Stimulated activated CD4-positive, alpha-beta T cell treated with anti-CD3 and anti-CD28 coated beads, TNF-alpha, amount 100 ng/mL, for 1 hour (primary cell): ENCODE results near the gene USHBP1.
"Not testable (repeated sequence)": the region's sequence is repeated elsewhere in the genome, so short reads cannot be mapped to it uniquely, and the experiment has no call there.

Source experiments
- DNase-seq, 3 donors: peaks; one replicate each; pipeline ENCODE4 v3.0.0-alpha.2; 2020; ENCODE audit warnings: low read depth in 3 of 3, low spot score in 1 of 3

Gene USHBP1

GRCh38 chr19:17295551-17295950, 31.0 kb upstream of the USHBP1 start:
- not testable (repeated sequence) for DNase-seq

DNA sequence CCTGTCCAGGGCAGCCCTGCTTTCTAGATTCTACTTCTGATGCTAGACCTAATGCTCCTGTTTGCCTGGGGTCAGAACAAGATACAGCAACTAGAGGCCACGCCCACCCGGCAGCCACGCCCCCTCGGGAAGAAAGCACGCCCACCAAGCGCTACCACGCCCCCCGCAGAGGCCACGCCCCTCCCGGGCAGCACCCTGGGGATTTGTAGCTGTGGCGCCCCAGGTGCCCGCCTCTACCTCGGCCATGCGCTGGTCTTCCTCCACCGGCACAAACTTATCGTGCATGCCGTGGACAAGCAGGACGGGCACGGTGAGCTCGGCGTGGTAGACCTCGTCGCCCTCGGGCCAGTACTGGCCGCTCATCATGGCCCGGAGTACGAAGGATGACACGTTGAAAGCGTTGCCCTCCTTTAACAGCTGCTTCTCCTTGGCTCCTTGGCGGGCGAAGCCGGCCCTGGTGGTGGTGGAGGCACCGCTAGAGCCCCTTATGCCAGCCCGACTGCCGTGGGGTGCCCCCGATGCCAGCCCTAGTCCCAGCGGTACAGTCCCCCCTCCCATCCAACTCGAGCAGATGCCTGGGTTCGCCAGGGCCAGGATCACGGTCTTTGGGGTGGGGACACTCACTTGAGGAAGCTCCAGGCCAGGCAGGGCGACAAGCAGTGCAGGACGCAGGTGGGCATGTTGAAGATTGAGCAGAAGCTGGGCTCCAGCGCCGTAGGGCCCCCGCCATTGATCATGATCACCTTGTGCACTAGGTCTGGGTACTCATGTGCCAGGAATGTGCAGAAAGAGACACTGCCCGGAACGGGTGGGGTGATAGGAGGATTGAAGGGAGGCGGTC, 29.7 kb upstream of the USHBP1 start:
- peak in 1 of 3 donors; percentile 46 for DNase-seq

DNA sequence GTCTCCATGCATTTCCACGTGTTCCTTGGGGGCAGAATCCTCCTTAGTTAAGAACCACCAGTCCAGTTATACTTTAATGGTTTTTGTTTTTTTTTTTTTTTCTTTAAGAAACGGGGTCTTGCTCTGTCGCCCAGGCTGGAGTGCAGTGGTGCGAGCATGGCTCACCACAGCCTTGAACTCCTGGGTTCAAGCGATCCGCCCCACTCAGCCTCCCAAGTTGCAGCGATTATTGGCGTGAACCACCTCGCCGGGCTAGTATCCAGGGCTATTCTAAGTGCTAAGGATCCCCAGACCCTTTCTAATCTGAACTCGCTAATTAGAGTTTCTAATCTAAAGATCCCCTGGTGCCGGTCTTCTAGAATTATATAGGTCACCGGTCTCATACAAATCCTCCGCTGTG, 29.1 kb upstream of the USHBP1 start:
- no peak for DNase-seq

DNA sequence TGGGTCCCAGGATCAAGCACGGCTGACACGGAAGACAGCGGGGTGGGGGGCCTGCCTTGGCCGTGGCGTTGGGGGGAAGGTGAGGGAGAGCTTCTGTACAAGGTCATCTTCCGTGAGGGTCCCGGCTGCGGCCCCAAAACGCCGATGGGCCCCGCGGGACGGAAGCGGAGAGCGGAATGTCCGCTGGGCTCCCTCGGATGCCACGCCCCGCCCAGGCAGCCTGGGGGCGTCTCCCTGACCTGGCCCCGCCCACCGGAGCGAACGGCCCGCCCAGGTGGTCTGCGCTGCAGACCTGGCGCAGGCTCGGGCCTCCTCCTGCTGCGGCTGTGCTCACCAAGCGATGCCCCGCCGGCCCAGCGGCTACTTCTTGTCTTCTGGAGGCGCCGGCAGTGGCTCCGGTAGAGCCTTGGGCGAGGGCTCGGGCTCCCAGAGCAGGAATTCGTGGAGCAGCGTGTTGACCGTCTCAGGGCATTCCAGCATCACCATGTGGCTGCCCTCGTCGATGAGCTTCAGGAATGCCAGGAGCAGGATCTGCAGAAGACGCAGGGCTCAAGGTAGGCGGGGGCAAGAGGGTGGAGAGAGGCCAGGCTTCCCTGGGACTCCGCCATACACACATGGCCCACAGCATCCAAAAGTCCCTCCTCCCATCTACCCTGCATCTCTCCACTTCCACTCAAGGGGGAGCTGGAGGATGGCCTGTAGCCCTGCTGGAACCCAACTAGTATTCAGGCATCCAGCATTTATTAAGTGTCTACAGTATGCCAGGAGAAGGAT, 27.9 kb upstream of the USHBP1 start:
- peak; percentile 36 to 81 (median 49) for DNase-seq

- no peak for DNase-seq
Observed at GRCh38 chr19:17289489-17289888, 24.9 kb upstream of the USHBP1 start.

DNA sequence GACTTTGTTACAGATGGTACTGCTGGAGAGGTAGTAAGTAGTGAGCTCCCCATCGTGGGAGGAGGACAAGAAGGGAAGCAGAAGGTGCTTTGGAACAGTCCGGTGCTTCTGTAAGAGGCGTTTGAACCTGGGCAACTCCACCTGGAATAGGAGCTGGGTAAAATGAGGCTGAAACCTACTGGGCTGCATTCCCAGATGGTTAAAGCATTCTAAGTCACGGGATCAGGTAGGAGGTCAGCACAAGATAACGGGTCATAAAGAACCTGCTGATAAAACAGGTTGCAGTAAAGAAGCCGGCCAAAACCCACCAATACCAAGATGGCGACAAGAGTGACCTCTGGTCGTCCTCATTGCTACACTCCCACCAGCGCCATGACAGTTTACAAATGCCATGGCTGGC, 22.2 kb upstream of the USHBP1 start:
- DNase-seq = no peak

DNA sequence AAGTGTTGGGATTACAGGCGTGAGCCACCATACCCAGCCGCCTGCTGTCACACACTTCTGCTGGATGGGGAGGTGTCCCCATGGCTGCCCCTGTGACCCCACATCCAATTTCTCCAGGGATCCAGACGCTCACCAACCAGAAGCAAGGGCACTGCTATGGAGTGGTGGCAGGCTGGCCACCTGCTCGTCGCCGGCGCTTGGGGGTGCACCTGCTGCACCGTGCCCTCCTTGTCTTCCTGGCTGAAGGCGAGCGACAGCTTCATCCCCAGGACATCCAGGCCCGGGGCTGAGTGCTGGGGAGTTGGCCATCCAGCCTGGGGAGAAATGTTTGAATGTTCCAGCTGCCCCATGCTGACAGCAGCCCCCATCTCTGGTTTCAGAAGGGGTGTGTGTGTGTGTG, 21.7 kb upstream of the USHBP1 start:
- no peak for DNase-seq

DNA sequence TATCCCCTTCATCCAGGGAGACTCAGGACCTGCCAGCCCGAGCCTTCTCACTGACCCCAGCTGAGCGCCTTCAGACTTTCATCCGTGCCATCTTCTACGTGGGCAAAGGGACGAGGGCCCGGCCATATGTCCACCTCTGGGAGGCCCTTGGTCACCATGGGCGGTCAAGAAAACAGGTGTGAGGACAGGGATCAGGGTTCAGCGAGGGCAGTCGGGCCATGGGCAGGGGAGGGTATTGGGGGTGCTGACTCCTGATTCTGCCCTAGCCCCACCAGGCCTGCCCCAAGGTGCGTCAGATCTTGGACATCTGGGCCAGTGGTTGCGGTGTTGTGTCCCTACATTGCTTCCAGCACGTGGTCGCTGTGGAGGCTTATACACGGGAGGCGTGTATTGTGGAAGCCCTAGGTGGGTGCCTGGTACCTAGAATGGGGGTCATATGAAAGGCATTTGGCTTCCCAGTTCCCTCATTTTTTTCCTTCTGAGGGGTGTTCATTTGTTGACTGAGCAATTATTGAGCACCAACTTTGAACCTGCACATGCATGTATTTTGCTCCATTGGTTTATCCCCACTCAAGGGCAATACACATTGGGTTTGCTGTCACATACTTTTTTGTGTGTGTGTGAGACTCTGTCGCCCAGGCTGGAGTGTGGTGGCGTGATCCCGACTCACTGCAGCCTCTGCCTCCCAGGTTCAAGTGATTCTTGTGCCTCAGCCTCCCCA, 21.0 kb upstream of the USHBP1 start:
- DNase-seq = no peak

DNA sequence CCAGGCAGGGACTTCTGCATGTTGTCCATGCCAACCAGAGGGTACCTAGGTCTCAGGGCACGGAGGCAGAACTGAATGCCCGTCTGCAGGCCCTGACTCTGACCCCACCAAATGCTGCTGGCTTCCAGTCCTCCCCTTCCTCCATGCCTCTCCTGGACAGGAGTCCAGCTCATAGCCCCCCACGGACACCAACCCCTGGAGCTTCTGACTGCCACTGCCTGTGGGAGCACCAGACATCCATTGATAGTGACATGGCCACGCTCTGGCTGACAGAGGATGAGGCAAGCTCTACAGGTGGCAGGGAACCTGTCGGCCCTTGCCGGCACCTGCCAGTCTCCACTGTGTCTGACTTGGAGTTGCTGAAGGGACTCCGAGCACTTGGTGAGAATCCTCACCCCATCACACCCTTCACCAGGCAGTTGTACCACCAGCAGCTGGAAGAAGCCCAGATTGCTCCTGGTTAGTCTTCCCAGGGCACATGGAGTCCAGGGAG, 19.0 kb upstream of the USHBP1 start:
- no peak for DNase-seq

GRCh38 chr19:17282488-17283125, 18.1 kb upstream of the USHBP1 start:
- peak in 2 of 3 donors; percentile 58 to 74 for DNase-seq

GRCh38 chr19:17281391-17282304, 17.1 kb upstream of the USHBP1 start, which contains the start of gene ANKLE1:
Gene ANKLE1, plus strand, starts transcription at chr19:17281901. Its CDS starts 20 bp downstream, at chr19:17281921.
- peak in 1 of 3 donors; percentile 34 for DNase-seq

GRCh38 chr19:17279436-17279835, 14.9 kb upstream of the USHBP1 start:
- no peak for DNase-seq

- DNase-seq = no peak
Observed at GRCh38 chr19:17275441-17276175, 11.1 kb upstream of the USHBP1 start.

DNA sequence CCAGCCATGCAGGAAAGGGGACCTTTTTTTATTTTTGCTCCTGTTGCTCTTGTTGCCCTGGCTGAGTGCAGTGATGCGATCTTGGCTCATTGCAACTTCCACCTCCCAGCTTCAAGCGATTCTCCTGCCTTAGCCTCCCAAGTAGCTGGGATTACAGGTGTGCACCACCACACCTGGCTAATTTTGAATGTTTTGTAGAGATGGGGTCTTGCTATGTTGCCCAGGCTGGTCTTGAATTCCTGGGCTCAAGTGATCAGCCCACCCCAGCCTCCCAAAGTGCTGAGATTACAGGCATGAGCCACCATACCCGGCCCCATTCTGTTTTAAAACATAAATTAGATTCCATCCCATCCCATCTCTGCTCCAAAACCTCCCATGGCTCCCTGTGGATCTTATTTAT, 10.3 kb upstream of the USHBP1 start:
- DNase-seq = not testable (repeated sequence)

DNA sequence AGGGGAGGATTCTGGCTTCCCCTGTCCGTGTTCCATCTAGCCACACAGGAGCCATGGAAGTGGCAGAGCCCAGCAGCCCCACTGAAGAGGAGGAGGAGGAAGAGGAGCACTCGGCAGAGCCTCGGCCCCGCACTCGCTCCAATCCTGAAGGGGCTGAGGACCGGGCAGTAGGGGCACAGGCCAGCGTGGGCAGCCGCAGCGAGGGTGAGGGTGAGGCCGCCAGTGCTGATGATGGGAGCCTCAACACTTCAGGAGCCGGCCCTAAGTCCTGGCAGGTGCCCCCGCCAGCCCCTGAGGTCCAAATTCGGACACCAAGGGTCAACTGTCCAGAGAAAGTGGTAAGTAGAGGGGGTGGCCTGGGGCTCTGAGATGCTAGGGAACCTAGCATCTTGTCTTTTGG, 4.2 kb upstream of the USHBP1 start:
- no peak for DNase-seq

DNA sequence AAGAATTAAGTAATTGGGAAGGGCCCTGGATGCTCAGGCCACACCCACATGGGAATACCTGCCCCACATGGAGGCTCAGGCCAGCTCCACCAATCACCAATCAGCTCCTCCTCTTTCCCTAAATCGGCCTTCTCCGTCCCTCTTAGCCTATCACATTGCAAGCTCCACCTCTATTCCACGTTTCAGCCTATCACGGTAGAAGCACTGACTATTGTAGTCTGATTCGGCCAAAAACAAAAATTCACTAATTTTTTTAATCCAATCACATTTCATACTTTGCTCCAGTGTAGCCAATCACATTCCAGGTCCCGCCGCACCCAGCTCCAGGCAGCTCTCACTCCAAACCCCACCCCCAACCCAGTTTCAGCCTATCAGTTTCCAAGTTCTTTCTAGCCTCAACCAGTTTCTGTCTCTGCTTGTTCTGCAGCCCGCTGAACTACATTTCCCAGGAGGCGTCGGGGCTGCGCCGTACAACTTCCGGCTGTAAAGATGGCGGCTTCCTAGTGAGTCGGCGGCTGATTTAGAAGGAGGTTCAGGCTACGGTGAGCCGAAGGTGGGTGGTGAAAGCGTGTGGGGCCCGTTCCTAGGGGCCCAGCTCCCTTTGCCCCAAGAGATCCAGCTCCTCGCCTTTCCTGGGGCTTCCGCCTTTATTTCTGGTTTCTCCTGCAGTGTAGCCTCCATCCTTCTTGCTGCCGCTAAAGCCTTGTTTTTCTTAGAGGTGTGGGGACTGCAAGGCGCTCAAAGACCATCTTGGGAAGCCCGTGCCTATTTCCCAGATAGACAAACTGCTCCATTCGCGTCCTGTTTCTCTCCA, 2.6 kb upstream of the USHBP1 start, which contains the start of gene BABAM1:
Gene BABAM1, plus strand, starts transcription at position 469 of the 814 bp plus-strand sequence. CDS start 1,364 bp downstream, outside the sequence.
- DNase-seq = peak; percentile 76 to 90 (median 86)

- no peak for DNase-seq
Observed at GRCh38 chr19:17266589-17266974, 2.0 kb upstream of the USHBP1 start.

DNA sequence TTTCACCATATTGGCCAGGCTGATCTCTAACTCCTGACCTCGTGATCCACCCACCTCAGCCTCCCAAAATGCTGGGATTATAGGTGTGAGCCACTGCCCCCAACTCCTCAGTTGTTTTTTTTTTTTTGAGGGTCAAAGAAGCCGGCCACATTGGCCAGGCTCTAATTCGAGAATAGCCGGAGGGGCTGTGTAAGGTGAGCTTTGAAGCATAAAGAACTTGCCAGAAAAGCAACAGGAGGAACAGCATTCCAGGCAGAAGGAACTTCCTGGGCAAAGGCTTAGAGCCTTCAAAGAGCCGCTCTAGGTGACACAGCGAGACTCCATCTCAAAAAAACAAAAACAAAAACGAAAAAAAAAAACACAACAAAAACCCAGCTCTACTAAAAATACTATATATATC, 1.5 kb upstream of the USHBP1 start:
- no peak for DNase-seq
